GM19455 (cell line): ENCODE results near the gene GBE1.
A peak's percentile ranks its signal among the peaks of the same experiment; 100 is the strongest.
"Not testable (repeated sequence)": the region's sequence is repeated elsewhere in the genome, so short reads cannot be mapped to it uniquely, and the experiment has no call there.

Experiments used
- ATAC-seq: cut with Tn5 transposase; IDR thresholded peaks from one replicate; pipeline ENCODE4 v1.9.1; 2021; ENCODE audit not compliant: unreplicated experiment

GBE1 gene

DNA sequence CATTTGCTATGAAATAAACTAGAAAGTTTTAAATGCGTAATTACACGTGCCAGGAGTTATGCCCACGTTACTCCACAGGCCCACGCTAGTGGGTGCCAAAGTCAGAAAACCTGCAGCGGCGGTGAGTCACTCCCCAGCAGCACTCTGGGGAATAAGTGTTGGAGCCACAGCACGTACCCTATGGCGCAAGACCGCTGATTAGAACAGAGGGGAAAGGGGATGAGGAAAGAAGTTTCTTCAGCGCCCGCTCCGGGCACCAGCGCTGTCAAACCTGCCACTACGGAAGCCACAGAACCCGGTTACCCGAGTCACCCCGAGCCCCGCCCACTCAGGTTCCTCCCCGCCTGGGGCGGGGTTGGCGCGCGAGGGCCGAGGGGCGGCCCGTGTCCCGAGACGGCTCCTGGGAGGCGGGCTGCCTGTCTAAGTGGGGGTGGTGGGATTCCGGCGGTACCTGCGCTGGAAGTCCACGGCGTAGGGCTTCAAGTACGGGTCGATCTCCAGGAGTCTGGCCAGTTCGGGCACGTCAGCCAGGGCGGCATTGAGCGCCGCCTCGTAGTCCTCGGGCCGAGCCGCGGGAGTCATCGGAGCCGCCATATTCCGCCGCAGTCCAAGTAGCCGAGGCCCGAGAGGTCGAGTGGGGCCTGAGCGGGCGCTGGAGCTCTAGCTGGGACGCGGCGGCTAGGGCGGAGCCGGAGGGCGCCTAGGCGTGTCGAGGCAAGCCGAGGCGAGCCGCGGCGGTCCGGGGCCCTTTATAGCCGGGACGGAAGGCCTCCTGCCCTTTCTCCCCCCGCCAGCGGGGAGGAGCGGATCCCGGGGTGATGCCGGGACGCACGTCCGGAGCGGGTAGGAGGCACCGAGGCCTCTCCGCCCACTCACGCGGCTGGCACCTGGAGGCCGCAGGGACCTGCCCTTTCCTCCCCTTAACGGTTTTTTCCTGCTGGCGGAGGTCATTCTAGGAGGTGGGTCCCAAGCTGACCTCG is at the start of gene GBE1:
Gene GBE1 (minus strand): TSS at position 722 of the 980 bp plus-strand sequence. CDS start 128 bp downstream, at position 594.
- peak; percentile 93 for ATAC-seq

DNA sequence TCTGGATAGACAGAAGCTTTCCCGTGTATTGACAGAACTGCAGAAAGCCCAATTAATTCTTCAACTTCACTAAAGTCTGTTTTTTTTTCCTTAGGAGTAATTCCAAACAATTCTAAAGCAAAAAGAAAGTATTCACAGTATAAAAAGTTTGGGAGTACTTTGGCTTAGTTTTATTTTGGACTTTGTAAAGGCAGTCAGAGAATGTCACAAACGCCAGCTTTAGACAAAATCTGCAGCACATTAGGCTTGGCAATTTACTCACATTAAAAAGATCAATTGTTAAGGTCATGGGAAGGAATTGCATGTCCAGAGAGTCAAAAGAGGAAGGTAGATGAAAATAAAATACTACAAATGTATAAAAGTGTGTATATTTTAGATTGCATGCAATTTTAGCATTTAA is 47.5 kb upstream of the GBE1 start:
- no peak for ATAC-seq

DNA sequence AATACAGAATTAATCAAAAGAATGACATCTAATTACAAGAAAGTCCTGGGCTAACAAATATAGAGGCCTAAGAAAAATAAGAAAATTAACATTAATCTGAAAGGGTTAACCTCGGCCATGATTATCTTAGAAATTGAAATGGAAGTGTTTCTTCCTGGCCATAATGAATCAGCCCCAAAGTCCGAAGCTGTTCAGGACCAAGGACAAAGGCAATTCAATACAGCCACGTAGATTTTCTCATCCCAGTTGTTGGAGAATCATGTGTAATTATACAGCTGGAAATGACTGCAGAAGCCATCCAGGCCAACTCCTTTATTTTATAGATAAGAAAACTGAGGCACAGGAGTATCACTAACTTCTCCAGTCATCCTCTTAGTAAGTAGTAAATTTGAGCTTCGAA is 38.0 kb upstream of the GBE1 start:
- ATAC-seq: no peak

DNA sequence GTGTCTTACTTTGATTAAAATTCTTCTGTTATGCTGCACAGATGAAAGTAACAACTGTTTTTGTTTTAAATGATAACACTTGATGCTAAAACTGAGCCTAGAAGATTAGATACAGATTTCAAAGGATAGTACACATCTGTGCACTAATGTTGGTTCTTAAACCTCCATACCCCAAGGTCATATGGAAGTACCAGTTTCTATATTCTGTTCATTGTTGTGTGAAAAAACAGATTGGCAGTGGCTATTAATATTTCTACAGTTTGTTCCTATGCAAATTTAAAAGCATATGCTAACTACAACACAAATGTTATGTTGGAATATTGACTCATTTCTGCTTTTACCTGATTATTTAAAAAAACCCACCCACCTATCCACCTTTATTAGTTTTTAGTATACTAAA is 32.0 kb upstream of the GBE1 start:
- ATAC-seq: no peak

DNA sequence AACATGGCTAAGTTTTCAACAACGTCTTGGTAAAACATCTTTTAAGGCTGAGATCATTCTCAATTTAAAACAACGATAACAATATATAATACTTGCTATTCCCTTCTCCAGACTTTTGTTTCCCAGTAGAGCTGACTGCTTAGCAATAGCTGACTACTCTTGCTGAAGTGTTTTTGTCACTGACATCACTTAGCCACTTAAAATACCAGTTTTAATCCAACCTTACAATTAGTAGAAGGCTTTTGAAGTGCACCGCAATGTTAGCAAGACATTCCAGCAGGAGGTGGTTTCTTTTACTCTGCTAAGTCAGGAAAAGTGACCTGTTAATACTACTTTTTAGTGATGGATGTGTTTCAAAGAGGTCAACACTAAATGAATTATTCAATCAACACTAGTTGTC is 28.7 kb upstream of the GBE1 start:
- no peak for ATAC-seq

DNA sequence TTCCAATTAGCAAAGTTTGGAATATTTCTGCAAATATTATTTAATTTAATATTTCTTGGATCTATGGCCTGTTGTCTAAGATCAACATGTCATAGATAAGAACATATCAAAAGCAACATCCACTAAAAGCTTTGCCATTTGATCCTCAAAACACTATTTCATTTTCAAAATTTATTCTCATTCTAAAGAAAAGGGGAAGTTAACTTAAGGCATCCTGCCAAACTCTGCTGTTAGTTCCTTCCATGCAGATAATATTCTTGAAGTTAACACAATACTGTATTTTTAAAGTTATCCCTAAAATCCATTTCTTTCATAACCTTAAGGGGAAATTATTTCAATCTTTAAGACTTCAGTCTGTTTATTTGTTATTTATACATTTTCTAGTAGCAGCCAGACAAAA is 28.2 kb upstream of the GBE1 start:
- ATAC-seq: no peak

DNA sequence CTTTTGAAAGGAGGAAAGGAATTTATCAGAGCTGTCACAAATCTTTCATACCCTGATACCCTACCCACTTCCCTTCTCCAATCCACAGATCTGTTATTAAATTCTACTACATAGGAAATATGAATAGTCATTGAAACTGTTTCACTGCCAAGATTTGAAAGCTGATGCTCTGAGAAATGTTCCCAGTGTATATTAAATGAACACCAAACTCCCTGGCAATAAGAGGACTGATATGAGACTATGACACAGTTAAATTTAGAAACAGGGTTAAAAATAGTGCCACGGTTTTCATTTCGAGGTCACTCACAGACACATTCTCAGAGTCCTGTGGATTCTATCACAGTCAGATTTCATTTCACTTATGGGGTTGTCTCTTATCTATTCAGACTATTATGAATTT is 27.2 kb upstream of the GBE1 start:
- peak; percentile 67 for ATAC-seq

DNA sequence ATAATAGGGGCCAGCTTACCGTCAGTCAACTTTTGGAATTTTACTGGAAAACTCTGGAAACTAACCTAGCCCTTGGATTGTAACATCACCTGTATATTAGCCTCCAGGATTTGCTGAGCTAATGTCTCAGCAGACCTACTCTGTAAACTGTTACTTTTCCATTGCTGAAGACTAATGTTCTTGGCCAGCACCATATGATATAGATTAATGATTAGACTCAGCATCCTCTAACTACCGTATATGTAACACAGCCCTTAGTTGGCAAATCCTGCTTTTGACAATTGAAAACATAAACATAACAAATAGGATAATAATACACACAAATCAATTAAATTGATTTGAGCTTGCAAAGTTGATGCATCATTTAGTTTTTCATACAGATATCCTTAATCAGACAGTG is 26.6 kb upstream of the GBE1 start:
- ATAC-seq: no peak

DNA sequence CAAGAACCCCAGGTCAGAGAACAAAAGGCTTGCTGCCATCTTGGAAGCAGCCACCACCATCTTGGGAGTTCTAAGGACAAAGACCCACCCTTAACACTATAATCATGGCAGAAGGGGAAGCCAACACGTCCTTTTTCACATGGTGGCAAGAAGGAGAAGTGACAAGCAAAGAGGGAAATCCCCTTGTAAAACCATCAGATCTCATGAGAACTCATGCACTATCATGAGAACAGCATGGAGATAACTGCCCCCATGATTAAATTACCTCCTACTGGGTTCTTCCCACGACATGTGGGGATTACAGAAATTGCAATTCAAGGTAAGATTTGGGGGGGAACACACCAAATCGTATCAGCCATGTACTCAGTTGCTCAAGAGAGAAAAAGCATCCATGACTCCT is 21.1 kb upstream of the GBE1 start:
- ATAC-seq: no peak

DNA sequence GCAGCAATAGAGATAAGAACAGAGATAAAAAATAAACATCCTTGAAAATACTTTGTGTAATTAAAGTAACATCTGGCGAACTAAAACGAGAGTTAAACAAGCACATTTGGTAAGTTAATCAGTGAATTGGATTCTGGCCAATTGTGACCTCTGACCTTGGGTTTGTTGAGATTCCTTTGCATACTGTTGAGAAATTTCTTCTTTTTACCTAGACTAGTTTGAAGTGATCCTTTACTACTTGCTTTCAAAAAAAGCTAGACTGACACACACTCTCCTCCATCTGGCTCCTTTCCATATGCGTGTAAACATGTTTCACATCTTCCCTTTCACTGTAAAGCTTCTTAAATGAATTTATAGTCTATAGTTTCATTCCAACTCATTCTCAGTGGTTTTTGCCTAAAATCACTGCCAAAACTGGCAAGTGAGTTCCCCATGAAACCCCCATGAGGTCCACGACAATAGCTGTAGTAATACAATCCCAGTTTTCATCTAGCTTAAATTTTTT is 17.3 kb upstream of the GBE1 start:
- ATAC-seq: no peak

DNA sequence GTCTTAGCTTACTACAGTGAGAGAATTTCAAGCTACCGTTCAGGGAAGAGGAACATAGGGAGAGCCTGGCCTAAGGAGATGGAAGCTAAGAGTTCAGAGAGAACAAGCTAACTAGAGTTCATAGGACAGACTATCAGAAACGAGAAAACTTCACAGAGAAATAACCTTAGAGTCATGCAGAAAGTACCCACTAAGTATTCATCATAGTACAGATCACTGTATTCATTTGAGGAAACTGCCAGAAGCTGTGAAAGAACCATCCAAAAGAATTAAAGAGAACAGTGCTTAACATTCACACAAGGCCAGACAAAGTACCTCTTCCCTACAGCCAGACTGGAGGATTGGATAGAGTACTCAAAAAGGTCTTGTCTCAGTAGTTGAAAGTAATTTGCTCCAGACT is 15.2 kb upstream of the GBE1 start:
- no peak for ATAC-seq

DNA sequence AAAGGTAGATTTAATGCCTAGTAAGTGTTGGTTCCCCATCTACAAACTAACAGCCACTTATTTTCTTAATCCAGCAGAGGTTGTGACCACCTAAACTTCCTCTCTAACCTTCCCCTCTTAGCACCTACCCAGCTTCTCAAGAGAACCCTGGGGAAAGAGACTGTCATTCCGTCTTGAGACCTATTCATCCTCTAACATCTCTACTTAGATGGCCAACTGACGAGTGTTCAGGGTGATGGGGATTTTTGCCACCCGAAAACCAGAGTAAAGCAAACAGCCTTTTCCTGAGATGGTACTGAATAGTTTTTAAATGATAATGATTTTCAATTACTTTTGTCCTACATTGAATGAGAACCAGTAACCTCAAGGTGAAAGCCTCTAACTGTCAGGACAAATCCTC is 9.3 kb upstream of the GBE1 start:
- no peak for ATAC-seq

DNA sequence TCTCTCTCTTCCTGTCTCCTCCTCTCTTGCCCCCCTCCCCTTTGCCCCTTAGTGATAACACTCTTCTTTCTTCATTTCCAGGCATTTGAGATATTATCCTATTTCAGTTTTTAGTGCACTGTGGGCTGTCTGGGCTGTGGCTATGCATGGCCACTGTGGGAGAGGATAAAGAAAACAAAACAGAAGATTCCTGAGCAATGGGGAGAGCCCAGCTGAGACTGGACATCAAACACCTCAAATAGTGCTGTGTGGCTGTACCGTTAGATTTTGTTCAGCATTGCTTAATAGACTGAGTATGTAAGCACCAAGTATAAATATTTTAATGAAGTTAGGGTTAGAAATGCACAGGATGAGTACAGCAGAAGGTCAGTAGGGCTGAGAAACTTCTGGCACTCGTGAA is 7.9 kb upstream of the GBE1 start:
- no peak for ATAC-seq

DNA sequence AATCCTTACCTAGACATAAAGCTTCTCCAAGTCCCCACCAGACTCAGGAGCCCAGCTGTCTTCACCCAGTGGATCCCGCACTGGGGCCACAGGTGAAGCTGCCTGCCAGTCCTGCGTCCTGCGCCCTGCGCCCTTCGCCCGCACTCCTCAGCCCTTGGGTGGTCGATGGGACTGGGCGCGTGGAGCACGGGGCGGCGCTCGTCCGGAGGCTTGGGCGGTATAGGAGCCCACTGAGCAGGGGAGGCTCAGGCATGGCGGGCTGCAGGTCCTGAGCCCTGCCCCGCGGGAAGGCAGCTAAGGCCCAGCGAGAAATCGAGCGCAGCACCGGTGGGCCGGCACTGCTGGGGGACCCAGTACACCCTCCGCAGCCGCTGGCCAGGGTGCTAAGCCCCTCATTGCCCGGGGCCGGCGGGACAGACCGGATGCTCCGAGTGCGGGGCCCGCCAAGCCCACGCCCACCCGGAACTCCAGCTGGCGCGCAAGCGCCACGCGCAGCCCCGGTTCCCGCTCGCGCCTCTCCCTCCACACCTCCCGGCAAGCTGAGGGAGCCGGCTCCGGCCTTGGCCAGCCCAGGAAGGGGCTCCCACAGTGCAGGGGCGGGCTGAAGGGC is 5.9 kb upstream of the GBE1 start:
- ATAC-seq: not testable (repeated sequence)

DNA sequence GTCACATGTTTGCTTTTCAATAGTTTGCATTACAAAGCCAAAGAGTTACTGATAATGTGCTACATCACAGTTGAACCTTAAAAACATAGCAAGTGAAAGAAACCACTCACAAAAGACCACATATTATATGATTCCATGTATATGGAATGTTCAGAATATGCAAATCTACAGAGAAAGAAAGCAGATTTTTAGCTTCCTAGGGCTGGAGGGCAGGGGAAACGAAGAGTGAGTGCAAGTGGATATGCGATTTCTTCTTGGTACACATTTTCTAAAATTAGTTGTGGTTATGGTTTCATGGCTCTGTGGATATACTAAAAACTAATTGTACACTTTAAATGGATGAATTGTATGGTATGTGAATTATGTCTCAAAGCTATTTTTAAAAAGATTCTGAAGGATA is 4.0 kb upstream of the GBE1 start:
- no peak for ATAC-seq

DNA sequence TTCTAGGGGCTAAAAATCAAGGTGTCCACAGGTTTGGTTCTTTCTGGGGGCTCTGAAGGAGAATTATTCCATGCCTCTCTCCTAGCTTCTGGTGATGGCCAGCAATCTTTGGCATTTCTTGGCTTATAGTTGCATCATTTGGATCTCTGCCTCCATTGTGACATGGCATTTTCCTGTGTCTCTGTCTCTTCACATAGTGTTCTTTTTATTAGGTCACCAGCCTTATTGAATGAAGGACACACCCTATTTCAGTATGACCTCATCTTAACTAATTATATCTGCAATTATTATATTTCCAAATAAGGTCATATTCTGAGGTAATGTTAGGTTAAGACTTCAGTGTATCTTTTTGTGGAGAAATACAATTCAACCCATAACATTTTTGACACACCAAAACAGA is 3.2 kb upstream of the GBE1 start:
- ATAC-seq: no peak

DNA sequence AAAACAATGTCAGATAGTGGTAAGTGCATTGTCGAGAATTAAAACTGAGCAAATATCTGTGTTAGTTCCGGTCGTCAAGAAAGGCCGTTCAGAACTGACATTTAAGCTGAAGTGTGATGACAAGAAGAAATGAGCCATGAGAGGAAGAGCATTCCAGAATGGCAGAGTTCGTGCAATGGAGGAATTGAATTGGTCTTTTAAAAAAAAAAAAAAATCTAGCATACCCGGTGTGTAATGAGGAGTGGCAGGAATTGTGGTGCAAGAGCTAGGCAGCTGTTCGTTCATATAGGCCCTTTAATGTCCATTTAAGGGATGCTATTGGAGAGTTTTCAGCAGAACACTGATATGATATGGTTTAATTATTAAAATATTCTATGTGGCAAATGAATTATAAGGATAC is 2.6 kb upstream of the GBE1 start:
- ATAC-seq: no peak

DNA sequence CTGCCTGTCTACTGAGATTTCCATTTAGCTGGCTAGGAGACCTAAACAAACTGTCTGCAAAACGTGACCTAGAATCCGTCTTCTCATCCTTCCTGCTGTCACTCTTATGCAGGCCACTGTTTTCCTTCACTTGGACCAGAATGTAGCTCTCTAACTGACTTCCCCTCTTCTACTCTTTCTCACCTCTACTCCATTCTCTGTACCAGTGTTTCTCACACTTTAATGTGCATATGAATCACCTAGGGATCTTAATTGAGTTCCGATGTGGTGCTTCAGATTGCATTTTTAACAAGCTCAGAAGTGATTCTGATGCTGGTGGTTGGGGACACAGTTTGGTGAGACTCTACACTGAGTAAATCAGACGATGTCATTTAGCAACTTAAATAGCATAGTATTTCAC is 1.6 kb upstream of the GBE1 start:
- ATAC-seq: no peak

DNA sequence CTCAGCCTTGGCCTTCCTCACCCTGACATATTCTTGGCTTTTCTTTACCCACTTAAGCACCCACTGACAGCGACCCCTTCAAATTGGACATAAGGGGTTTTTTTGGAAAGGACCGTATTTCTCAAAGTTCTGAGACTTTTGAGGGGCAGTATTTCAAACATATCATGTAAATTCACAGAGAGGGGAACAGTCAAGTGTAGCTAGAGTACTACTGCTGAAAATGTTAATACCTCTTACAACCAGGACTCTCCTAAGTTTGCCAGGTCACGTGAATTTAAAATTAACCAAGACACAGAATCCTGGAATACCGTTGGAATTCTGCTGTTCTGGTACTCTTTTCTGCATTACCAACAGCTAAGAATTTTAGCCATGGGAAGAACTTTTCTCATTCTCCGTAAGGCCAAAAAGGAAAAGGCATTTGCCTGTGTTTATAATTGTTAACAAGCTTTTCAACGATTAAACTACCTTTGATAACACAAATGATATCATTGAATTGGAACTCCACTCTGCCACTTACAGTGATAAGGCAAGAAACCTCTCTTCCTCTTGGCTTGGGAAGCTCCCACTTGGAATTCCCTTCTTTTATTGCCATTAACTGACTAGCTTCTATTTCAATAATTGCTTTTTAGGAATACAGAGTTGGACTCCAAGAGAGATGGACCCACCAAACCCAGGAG is 597 bp upstream of the GBE1 start:
- no peak for ATAC-seq

DNA sequence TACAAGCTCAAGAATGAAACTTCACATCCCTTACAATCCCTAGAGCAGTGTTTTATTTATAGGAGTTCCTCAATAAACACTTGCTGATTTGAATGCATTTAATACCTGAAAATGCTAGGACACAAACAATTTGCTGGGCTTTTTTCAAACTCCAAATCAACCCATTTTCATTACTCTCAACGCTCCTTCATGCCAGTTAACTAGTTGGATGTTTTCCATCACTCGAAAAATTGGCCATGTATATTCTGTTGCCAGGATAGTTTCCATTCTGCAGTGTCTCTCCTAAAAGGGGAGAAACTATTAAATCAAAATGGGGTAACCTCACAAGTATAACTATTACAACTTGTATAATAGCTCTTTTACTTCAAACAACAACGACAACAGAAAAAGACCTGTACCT is 1.2 kb downstream of the GBE1 start:
- ATAC-seq: no peak

DNA sequence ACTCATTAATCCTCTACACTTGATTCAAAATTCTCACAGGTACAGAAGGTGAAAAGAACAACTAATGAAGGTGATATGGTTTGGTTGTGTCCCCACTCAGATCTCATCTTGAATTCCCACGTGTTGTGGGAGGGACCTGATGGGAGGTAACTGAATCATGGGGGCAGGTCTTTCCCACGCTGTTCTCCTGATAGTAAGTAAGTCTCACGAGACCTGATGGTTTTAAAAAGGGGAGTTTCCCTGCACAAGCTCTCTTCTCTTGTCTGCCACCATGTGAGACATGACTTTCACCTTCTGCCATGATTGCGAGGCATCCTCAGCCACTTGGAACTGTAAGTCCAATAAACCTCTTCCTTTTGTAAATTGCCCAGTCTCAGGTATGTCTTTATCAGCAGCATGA is 2.7 kb downstream of the GBE1 start:
- ATAC-seq: not testable (repeated sequence)

DNA sequence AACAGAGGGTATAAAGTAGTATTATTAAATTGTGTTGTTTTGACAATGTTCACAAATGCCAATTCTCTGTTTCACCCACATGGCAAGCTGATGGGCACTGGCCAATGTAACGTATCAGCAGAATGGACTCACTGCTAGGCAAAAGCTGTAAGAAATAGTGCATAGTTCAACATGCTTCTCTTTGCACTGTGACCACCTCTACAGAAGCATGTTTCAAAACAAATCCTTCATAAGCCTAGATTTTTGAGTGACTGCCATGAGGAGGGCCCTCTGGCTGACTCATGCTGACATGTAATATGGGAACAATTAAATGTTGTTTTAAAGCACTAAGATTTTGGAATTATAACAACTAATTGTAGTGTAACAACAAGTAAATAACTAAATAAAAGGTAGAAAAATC is 3.2 kb downstream of the GBE1 start:
- ATAC-seq: no peak
